ENCODE results near the gene CENPP. TPM values are rescaled to one million over a fixed set of nuclear protein-coding genes. Genes with fewer than 3 reads are reported as not detected.

CENPP gene
- total and polyA plus RNA-seq, 2 donors from 2014 or later: 1.2 to 4.2 TPM

- DNase-seq (peak in 2 of 5 donors; percentile 34 to 73), FAIRE-seq (no peak)
- H3K27me3 ChIP-seq (ENCODE audit: control insufficient read depth, insufficient read depth, low read length): no peaks in the 10 kb centered on the region
- intact Hi-C loops (cut with DNase I): no loop called here
- H3K4me3 ChIP-seq (ENCODE audit: low read length in 3 of 3): peak overlapping the region in 1 of 3 donors; percentile 21
- H3K27ac ChIP-seq (ENCODE audit: low read depth in 2 of 2, low read length in 2 of 2): peak overlapping the region; percentile 66 to 79
- no peaks in the 10 kb centered on the region for H3K9me3 ChIP-seq (ENCODE audit: control insufficient read depth in 2 of 3, insufficient read depth in 1 of 3, low read length in 3 of 3)
- peaks cover 0 to 5% (median 3%) of the 10 kb centered on the region in 3 donors for H3K4me1 ChIP-seq (ENCODE audit: control insufficient read depth in 2 of 3, insufficient read depth in 2 of 3, low read depth in 1 of 3, low read length in 3 of 3)
- no peak for TF ChIP-seq CTCF (IDR thresholded peaks at IDR 0.05; ENCODE audit: borderline replicate concordance, extremely low read depth, insufficient read depth)
- peak overlapping the region in 1 of 3 donors; percentile 8 for H3K9ac ChIP-seq (ENCODE audit: low read length in 3 of 3)
- no peaks in the 10 kb centered on the region for H3K36me3 ChIP-seq (ENCODE audit: control insufficient read depth in 2 of 3, insufficient read depth in 3 of 3, low read length in 3 of 3)
Measured at GRCh38 chr9:92480291-92480771, 154.6 kb downstream of the CENPP start.

- peak in 2 of 5 donors; percentile 14 to 49 for DNase-seq
- Histone ChIP-seq H3K4me1 (ENCODE audit: control insufficient read depth in 2 of 3, insufficient read depth in 2 of 3, low read depth in 1 of 3, low read length in 3 of 3) (peaks cover 0 to 5% (median 3%) of the 10 kb centered on the region in 3 donors), H3K9ac (ENCODE audit: low read length in 3 of 3) (peak overlapping the region in 2 of 3 donors; percentile 6 to 8), H3K4me3 (ENCODE audit: low read length in 3 of 3) (peak overlapping the region in 2 of 3 donors; percentile 21), H3K9me3 (ENCODE audit: control insufficient read depth in 2 of 3, insufficient read depth in 1 of 3, low read length in 3 of 3) (no peaks in the 10 kb centered on the region), H3K36me3 (ENCODE audit: control insufficient read depth in 2 of 3, insufficient read depth in 3 of 3, low read length in 3 of 3) (no peaks in the 10 kb centered on the region), H3K27ac (ENCODE audit: low read depth in 2 of 2, low read length in 2 of 2) (peak overlapping the region; percentile 66 to 79), H3K27me3 (ENCODE audit: control insufficient read depth, insufficient read depth, low read length) (no peaks in the 10 kb centered on the region)
- no peak for FAIRE-seq
- intact Hi-C loops (cut with DNase I): no loop called here
- TF ChIP-seq CTCF (IDR thresholded peaks at IDR 0.05; ENCODE audit: borderline replicate concordance, extremely low read depth, insufficient read depth): no peak
Measured at GRCh38 chr9:92480986-92481633, 155.4 kb downstream of the CENPP start.

GRCh38 chr9:92482329-92482728, 156.6 kb downstream of the CENPP start, which contains the start of gene ASPN:
Gene ASPN (minus strand): TSS chr9:92482506.
- DNase-seq (peak in 2 of 5 donors; percentile 61 to 88), FAIRE-seq (peak; percentile 8)
- Histone ChIP-seq H3K27me3 (ENCODE audit: control insufficient read depth, insufficient read depth, low read length) (no peaks in the 10 kb centered on the region), H3K36me3 (ENCODE audit: control insufficient read depth in 2 of 3, insufficient read depth in 3 of 3, low read length in 3 of 3) (no peaks in the 10 kb centered on the region), H3K4me3 (ENCODE audit: low read length in 3 of 3) (peak within 1 kb of the TSS in 2 of 3 donors; percentile 18 to 21), H3K9ac (ENCODE audit: low read length in 3 of 3) (peak within 1 kb of the TSS in 1 of 3 donors; percentile 6), H3K4me1 (ENCODE audit: control insufficient read depth in 2 of 3, insufficient read depth in 2 of 3, low read depth in 1 of 3, low read length in 3 of 3) (peaks cover 0 to 5% (median 3%) of the 10 kb centered on the region in 3 donors), H3K9me3 (ENCODE audit: control insufficient read depth in 2 of 3, insufficient read depth in 1 of 3, low read length in 3 of 3) (no peaks in the 10 kb centered on the region), H3K27ac (ENCODE audit: low read depth in 2 of 2, low read length in 2 of 2) (peak within 1 kb of the TSS in 1 of 2 donors; percentile 79)
- intact Hi-C loops (cut with DNase I): no loop called here
- no peak for TF ChIP-seq CTCF (IDR thresholded peaks at IDR 0.05; ENCODE audit: borderline replicate concordance, extremely low read depth, insufficient read depth)

All from kidney (tissue), 14 donors.